ENCODE data around the gene RNASE9.
"Not testable (repeated sequence)": the region's sequence is repeated elsewhere in the genome, so short reads cannot be mapped to it uniquely, and the experiment has no call there.

The RNASE9 gene

GRCh38 chr14:20569066-20569465 is 8.2 kb upstream of the RNASE9 start:
- Histone ChIP-seq H3K4me1 (ENCODE audit: control insufficient read depth, insufficient read depth, low read length) (no peaks in the 10 kb centered on the region), H3K9ac (ENCODE audit: low read length) (no peak overlapping the region), H3K9me3 (ENCODE audit: control insufficient read depth, low read length) (no peaks in the 10 kb centered on the region), H3K27me3 (ENCODE audit: control insufficient read depth, insufficient read depth, low read length) (no peaks in the 10 kb centered on the region), H3K36me3 (ENCODE audit: control insufficient read depth, insufficient read depth, low read length) (no peaks in the 10 kb centered on the region), H3K4me3 (ENCODE audit: low read length) (no peak overlapping the region)

GRCh38 chr14:20568393-20568792 is 7.5 kb upstream of the RNASE9 start:
- no peaks in the 10 kb centered on the region for H3K36me3 ChIP-seq (ENCODE audit: control insufficient read depth, insufficient read depth, low read length)
- no peaks in the 10 kb centered on the region for H3K4me1 ChIP-seq (ENCODE audit: control insufficient read depth, insufficient read depth, low read length)
- H3K27me3 ChIP-seq (ENCODE audit: control insufficient read depth, insufficient read depth, low read length) = no peaks in the 10 kb centered on the region
- H3K4me3 ChIP-seq (ENCODE audit: low read length) = no peak overlapping the region
- no peak overlapping the region for H3K9ac ChIP-seq (ENCODE audit: low read length)
- no peaks in the 10 kb centered on the region for H3K9me3 ChIP-seq (ENCODE audit: control insufficient read depth, low read length)

GRCh38 chr14:20567199-20567598 is 6.4 kb upstream of the RNASE9 start:
- not testable (repeated sequence) for H3K4me3 ChIP-seq (ENCODE audit: low read length); H3K9me3 ChIP-seq (ENCODE audit: control insufficient read depth, low read length); H3K36me3 ChIP-seq (ENCODE audit: control insufficient read depth, insufficient read depth, low read length); H3K27me3 ChIP-seq (ENCODE audit: control insufficient read depth, insufficient read depth, low read length); H3K9ac ChIP-seq (ENCODE audit: low read length); H3K4me1 ChIP-seq (ENCODE audit: control insufficient read depth, insufficient read depth, low read length)

GRCh38 chr14:20564501-20564997 is 3.7 kb upstream of the RNASE9 start:
- H3K4me3 ChIP-seq (ENCODE audit: low read length) = no peak overlapping the region
- no peak overlapping the region for H3K9ac ChIP-seq (ENCODE audit: low read length)
- no peaks in the 10 kb centered on the region for H3K9me3 ChIP-seq (ENCODE audit: control insufficient read depth, low read length)
- H3K36me3 ChIP-seq (ENCODE audit: control insufficient read depth, insufficient read depth, low read length) = no peaks in the 10 kb centered on the region
- H3K4me1 ChIP-seq (ENCODE audit: control insufficient read depth, insufficient read depth, low read length) = no peaks in the 10 kb centered on the region
- H3K27me3 ChIP-seq (ENCODE audit: control insufficient read depth, insufficient read depth, low read length) = no peaks in the 10 kb centered on the region

GRCh38 chr14:20563971-20564370 is 3.1 kb upstream of the RNASE9 start:
- Histone ChIP-seq H3K36me3 (ENCODE audit: control insufficient read depth, insufficient read depth, low read length) (no peaks in the 10 kb centered on the region), H3K4me3 (ENCODE audit: low read length) (no peak overlapping the region), H3K27me3 (ENCODE audit: control insufficient read depth, insufficient read depth, low read length) (no peaks in the 10 kb centered on the region), H3K9ac (ENCODE audit: low read length) (no peak overlapping the region), H3K4me1 (ENCODE audit: control insufficient read depth, insufficient read depth, low read length) (no peaks in the 10 kb centered on the region), H3K9me3 (ENCODE audit: control insufficient read depth, low read length) (no peaks in the 10 kb centered on the region)

GRCh38 chr14:20559461-20559904 is 1.4 kb downstream of the RNASE9 start:
- no peak overlapping the region for H3K9ac ChIP-seq (ENCODE audit: low read length)

GRCh38 chr14:20557212-20557542 is 3.7 kb downstream of the RNASE9 start:
- Histone ChIP-seq H3K4me3 (ENCODE audit: low read length) (no peak overlapping the region), H3K4me1 (ENCODE audit: control insufficient read depth, insufficient read depth, low read length) (no peaks in the 10 kb centered on the region), H3K9ac (ENCODE audit: low read length) (no peak overlapping the region), H3K36me3 (ENCODE audit: control insufficient read depth, insufficient read depth, low read length) (no peaks in the 10 kb centered on the region), H3K27me3 (ENCODE audit: control insufficient read depth, insufficient read depth, low read length) (no peaks in the 10 kb centered on the region), H3K9me3 (ENCODE audit: control insufficient read depth, low read length) (no peaks in the 10 kb centered on the region)

More at GRCh38 chr14:20559461-20559904, 1.4 kb downstream of the RNASE9 start:
- H3K4me3 ChIP-seq (ENCODE audit: low read length) = no peak overlapping the region
- H3K9me3 ChIP-seq (ENCODE audit: control insufficient read depth, low read length) = no peaks in the 10 kb centered on the region
- no peaks in the 10 kb centered on the region for H3K4me1 ChIP-seq (ENCODE audit: control insufficient read depth, insufficient read depth, low read length)
- H3K36me3 ChIP-seq (ENCODE audit: control insufficient read depth, insufficient read depth, low read length) = no peaks in the 10 kb centered on the region
- no peaks in the 10 kb centered on the region for H3K27me3 ChIP-seq (ENCODE audit: control insufficient read depth, insufficient read depth, low read length)

- Histone ChIP-seq H3K4me3 (ENCODE audit: low read length) (no peak overlapping the region), H3K36me3 (ENCODE audit: control insufficient read depth, insufficient read depth, low read length) (no peaks in the 10 kb centered on the region), H3K9ac (ENCODE audit: low read length) (no peak overlapping the region), H3K27me3 (ENCODE audit: control insufficient read depth, insufficient read depth, low read length) (no peaks in the 10 kb centered on the region), H3K9me3 (ENCODE audit: control insufficient read depth, low read length) (no peaks in the 10 kb centered on the region), H3K4me1 (ENCODE audit: control insufficient read depth, insufficient read depth, low read length) (no peaks in the 10 kb centered on the region)
Measured at GRCh38 chr14:20556500-20557211, 4.2 kb downstream of the RNASE9 start.

- H3K9ac ChIP-seq (ENCODE audit: low read length) = no peak overlapping the region
- no peaks in the 10 kb centered on the region for H3K4me1 ChIP-seq (ENCODE audit: control insufficient read depth, insufficient read depth, low read length)
- H3K36me3 ChIP-seq (ENCODE audit: control insufficient read depth, insufficient read depth, low read length) = no peaks in the 10 kb centered on the region
- H3K9me3 ChIP-seq (ENCODE audit: control insufficient read depth, low read length) = no peaks in the 10 kb centered on the region
- H3K27me3 ChIP-seq (ENCODE audit: control insufficient read depth, insufficient read depth, low read length) = no peaks in the 10 kb centered on the region
- H3K4me3 ChIP-seq (ENCODE audit: low read length) = no peak overlapping the region
Measured at GRCh38 chr14:20555845-20556244, 5.0 kb downstream of the RNASE9 start.

- no peaks in the 10 kb centered on the region for H3K9me3 ChIP-seq (ENCODE audit: control insufficient read depth, low read length)
- H3K27me3 ChIP-seq (ENCODE audit: control insufficient read depth, insufficient read depth, low read length) = no peaks in the 10 kb centered on the region
- H3K4me3 ChIP-seq (ENCODE audit: low read length) = no peak overlapping the region
- H3K36me3 ChIP-seq (ENCODE audit: control insufficient read depth, insufficient read depth, low read length) = no peaks in the 10 kb centered on the region
- no peaks in the 10 kb centered on the region for H3K4me1 ChIP-seq (ENCODE audit: control insufficient read depth, insufficient read depth, low read length)
- H3K9ac ChIP-seq (ENCODE audit: low read length) = no peak overlapping the region
Measured at GRCh38 chr14:20553024-20553423, 7.8 kb downstream of the RNASE9 start.

GRCh38 chr14:20551606-20552005 is 9.2 kb downstream of the RNASE9 start:
- Histone ChIP-seq H3K9me3 (ENCODE audit: control insufficient read depth, low read length) (no peaks in the 10 kb centered on the region), H3K27me3 (ENCODE audit: control insufficient read depth, insufficient read depth, low read length) (no peaks in the 10 kb centered on the region), H3K4me1 (ENCODE audit: control insufficient read depth, insufficient read depth, low read length) (no peaks in the 10 kb centered on the region), H3K9ac (ENCODE audit: low read length) (no peak overlapping the region), H3K4me3 (ENCODE audit: low read length) (no peak overlapping the region), H3K36me3 (ENCODE audit: control insufficient read depth, insufficient read depth, low read length) (no peaks in the 10 kb centered on the region)

GRCh38 chr14:20550926-20551325 is 9.9 kb downstream of the RNASE9 start:
- Histone ChIP-seq H3K27me3 (ENCODE audit: control insufficient read depth, insufficient read depth, low read length) (no peaks in the 10 kb centered on the region), H3K36me3 (ENCODE audit: control insufficient read depth, insufficient read depth, low read length) (no peaks in the 10 kb centered on the region), H3K9ac (ENCODE audit: low read length) (no peak overlapping the region), H3K4me3 (ENCODE audit: low read length) (no peak overlapping the region), H3K9me3 (ENCODE audit: control insufficient read depth, low read length) (no peaks in the 10 kb centered on the region), H3K4me1 (ENCODE audit: control insufficient read depth, insufficient read depth, low read length) (no peaks in the 10 kb centered on the region)

Data from mucosa of stomach (tissue), 1 donor.